Measurements from ENCODE around the gene TP63. TPM values are rescaled to one million over a fixed set of nuclear protein-coding genes. Genes with fewer than 3 reads are reported as not detected.

The TP63 gene
- total RNA-seq, 2 donors from 2014 or later: not detected

DNA sequence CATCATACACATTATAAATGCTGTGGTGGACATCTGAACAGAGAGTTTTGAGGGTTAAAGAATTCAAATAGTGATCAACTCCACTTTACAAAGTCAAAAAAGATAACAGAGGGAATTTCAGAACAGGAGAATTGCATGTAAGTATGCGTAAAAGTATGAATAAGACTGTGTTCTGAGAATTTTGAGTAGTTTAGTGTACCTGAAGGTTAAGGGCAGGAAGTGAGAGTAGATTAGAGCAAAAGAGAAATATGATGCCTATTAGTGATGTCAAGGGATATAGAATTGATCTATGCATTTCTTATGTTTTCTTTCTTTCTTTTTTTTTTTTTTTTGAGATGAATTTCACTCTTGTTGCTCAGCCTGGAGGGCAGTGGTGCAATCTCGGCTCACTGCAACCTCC lies 53.1 kb downstream of the TP63 start:
- Mint-ChIP-seq H3K27me3 (ENCODE audit: insufficient read depth) (no peaks in the 10 kb centered on the region), H3K9me3 (no peaks in the 10 kb centered on the region), H3K36me3 (ENCODE audit: low read depth) (no peaks in the 10 kb centered on the region), H3K4me1 (peaks cover 11% of the 10 kb centered on the region), H3K27ac (no peak overlapping the region), H3K4me3 (no peak overlapping the region)
- no peak overlapping the region for H3K27ac ChIP-seq (ENCODE audit: low read depth, low read length)
- WGBS, 2 experiments (ENCODE audit: insufficient coverage in 1 of 2, insufficient read length in 1 of 2): 93 to 100% methylated on average over 1 to 2 of the region's 2 CpGs
- H3K27me3 ChIP-seq (ENCODE audit: control insufficient read depth, insufficient read depth, low read length, poor library complexity, severe bottlenecking): peaks cover 8% of the 10 kb centered on the region
- no peaks in the 10 kb centered on the region for H3K36me3 ChIP-seq (ENCODE audit: control insufficient read depth, insufficient read depth, low read length)
- H3K4me1 ChIP-seq (ENCODE audit: control insufficient read depth, insufficient read depth, low read length): peaks cover 4% of the 10 kb centered on the region
- no peak for DNase-seq
- H3K4me3 ChIP-seq (ENCODE audit: low read length): no peak overlapping the region
- no peaks in the 10 kb centered on the region for H3K9me3 ChIP-seq (ENCODE audit: control insufficient read depth, low read length)
- H3K9ac ChIP-seq (ENCODE audit: extremely low read depth, low read length, poor library complexity, severe bottlenecking): no peak overlapping the region
- TF ChIP-seq CTCF (conservative IDR thresholded peaks at IDR 0.05): no peak

DNA sequence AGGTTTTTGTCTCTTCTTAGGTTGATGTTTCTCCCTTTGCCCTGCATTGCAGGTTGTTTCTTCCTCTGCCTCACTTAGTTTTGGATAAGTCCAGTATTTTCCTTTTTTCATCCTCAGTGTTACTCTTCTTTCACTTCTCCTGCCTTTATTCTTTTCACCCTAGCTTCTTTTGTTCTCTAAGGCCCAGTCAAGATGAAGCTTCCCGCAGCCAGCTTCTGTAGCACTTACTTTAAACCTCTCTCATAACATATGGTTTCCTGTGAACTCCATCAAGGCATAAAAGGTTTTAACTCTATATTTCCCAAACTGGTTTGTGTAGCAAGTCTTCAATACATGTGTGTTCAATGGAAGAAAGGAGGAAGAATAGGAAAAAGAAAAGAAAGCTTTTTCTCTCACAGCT lies 54.1 kb downstream of the TP63 start:
- peaks cover 4% of the 10 kb centered on the region for H3K4me1 ChIP-seq (ENCODE audit: control insufficient read depth, insufficient read depth, low read length)
- H3K4me3 Mint-ChIP-seq: no peak overlapping the region
- H3K4me1 Mint-ChIP-seq: peaks cover 11% of the 10 kb centered on the region
- DNase-seq: no peak
- H3K27ac Mint-ChIP-seq: no peak overlapping the region
- no peaks in the 10 kb centered on the region for H3K36me3 ChIP-seq (ENCODE audit: control insufficient read depth, insufficient read depth, low read length)
- H3K27me3 Mint-ChIP-seq (ENCODE audit: insufficient read depth): no peaks in the 10 kb centered on the region
- no peak for TF ChIP-seq CTCF (conservative IDR thresholded peaks at IDR 0.05)
- no peak overlapping the region for H3K4me3 ChIP-seq (ENCODE audit: low read length)
- H3K36me3 Mint-ChIP-seq (ENCODE audit: low read depth): no peaks in the 10 kb centered on the region
- H3K9me3 ChIP-seq (ENCODE audit: control insufficient read depth, low read length): no peaks in the 10 kb centered on the region
- H3K27me3 ChIP-seq (ENCODE audit: control insufficient read depth, insufficient read depth, low read length, poor library complexity, severe bottlenecking): peaks cover 8% of the 10 kb centered on the region
- H3K9me3 Mint-ChIP-seq: no peaks in the 10 kb centered on the region
- H3K9ac ChIP-seq (ENCODE audit: extremely low read depth, low read length, poor library complexity, severe bottlenecking): no peak overlapping the region
- no peak overlapping the region for H3K27ac ChIP-seq (ENCODE audit: low read depth, low read length)
- WGBS, 2 experiments (ENCODE audit: insufficient coverage in 1 of 2, insufficient read length in 1 of 2): 77% methylated on average over 1 of the region's 1 CpG; no CpG with 5 or more reads in 1 of the 2 experiments

DNA sequence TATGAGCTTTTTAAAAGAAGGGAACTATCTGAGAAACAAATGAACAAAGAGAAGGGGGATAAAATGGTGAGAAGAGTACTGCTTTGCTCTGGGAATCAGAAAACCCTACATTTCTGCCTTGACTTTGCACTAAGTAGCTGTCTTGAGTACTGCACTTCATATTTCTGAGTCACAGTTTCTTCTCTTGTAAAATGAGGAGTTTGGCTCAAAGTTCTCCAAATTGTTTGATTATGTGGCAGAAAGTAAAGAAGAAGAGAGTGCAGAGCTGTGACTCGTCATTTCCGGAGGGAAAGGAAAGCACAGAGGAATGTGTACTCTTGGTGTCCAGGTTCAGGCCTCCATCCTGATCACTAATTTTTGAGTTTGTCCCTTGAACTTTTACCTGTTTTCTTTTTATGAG lies 54.7 kb downstream of the TP63 start:
- H3K4me3 Mint-ChIP-seq: no peak overlapping the region
- H3K27ac Mint-ChIP-seq: no peak overlapping the region
- no peak overlapping the region for H3K4me3 ChIP-seq (ENCODE audit: low read length)
- no peaks in the 10 kb centered on the region for H3K9me3 ChIP-seq (ENCODE audit: control insufficient read depth, low read length)
- H3K27me3 Mint-ChIP-seq (ENCODE audit: insufficient read depth): no peaks in the 10 kb centered on the region
- H3K9ac ChIP-seq (ENCODE audit: extremely low read depth, low read length, poor library complexity, severe bottlenecking): no peak overlapping the region
- no peaks in the 10 kb centered on the region for H3K9me3 Mint-ChIP-seq
- no peak for TF ChIP-seq CTCF (conservative IDR thresholded peaks at IDR 0.05)
- no peak overlapping the region for H3K27ac ChIP-seq (ENCODE audit: low read depth, low read length)
- WGBS, 2 experiments (ENCODE audit: insufficient coverage in 1 of 2, insufficient read length in 1 of 2): 81 to 92% methylated on average over 2 of the region's 2 CpGs
- H3K4me1 ChIP-seq (ENCODE audit: control insufficient read depth, insufficient read depth, low read length): peaks cover 4% of the 10 kb centered on the region
- peaks cover 8% of the 10 kb centered on the region for H3K27me3 ChIP-seq (ENCODE audit: control insufficient read depth, insufficient read depth, low read length, poor library complexity, severe bottlenecking)
- DNase-seq: no peak
- no peaks in the 10 kb centered on the region for H3K36me3 Mint-ChIP-seq (ENCODE audit: low read depth)
- peaks cover 11% of the 10 kb centered on the region for H3K4me1 Mint-ChIP-seq
- no peaks in the 10 kb centered on the region for H3K36me3 ChIP-seq (ENCODE audit: control insufficient read depth, insufficient read depth, low read length)
